Nephron progenitor cell (in vitro differentiated cells): ENCODE data around the gene S100A16.

Source experiments
- DNase-seq: peaks from one replicate; pipeline ENCODE4 v3.0.0; 2021
- H3K27ac Mint-ChIP-seq: 2 replicates; pipeline ENCODE4 v1.8.0; 2021; ENCODE audit warnings: mild to moderate bottlenecking, moderate library complexity, mixed read lengths
- H3K27me3 Mint-ChIP-seq: 2 replicates; pipeline ENCODE4 v1.8.0; 2021; ENCODE audit warnings: mild to moderate bottlenecking, low read depth, mixed read lengths; ENCODE audit not compliant: poor library complexity
- H3K36me3 Mint-ChIP-seq: 2 replicates; pipeline ENCODE4 v1.8.0; 2021; ENCODE audit warnings: low read depth, mixed read lengths
- H3K4me1 Mint-ChIP-seq: 2 replicates; pipeline ENCODE4 v1.8.0; 2021; ENCODE audit warnings: mixed read lengths
- H3K4me3 Mint-ChIP-seq: 2 replicates; pipeline ENCODE4 v1.8.0; 2021; ENCODE audit warnings: mild to moderate bottlenecking, moderate library complexity, mixed read lengths
- H3K9me3 Mint-ChIP-seq: 2 replicates; pipeline ENCODE4 v1.8.0; 2021; ENCODE audit warnings: mild to moderate bottlenecking, moderate library complexity, mixed read lengths
- CTCF ChIP-seq: fragments of 200-600 bp; sonication (generic); IDR thresholded peaks from 2 replicates; pipeline ENCODE4 v1.5.0; 2021; ENCODE audit warnings: antibody characterized with exemption

Gene S100A16

GRCh38 chr1:153649137-153649862, 36.4 kb upstream of the S100A16 start:
- DNase-seq, result no peak

GRCh38 chr1:153648000-153648643, 35.2 kb upstream of the S100A16 start:
- H3K36me3 Mint-ChIP-seq, result peaks cover 41% of the 10 kb centered on the region
- H3K27me3 Mint-ChIP-seq, result no peaks in the 10 kb centered on the region
- no peak for TF ChIP-seq CTCF
- no peaks in the 10 kb centered on the region for H3K9me3 Mint-ChIP-seq
- H3K4me1 Mint-ChIP-seq, result peaks cover 19% of the 10 kb centered on the region
- no peak for DNase-seq
- H3K27ac Mint-ChIP-seq, result peak overlapping the region; percentile 35
- no peak overlapping the region for H3K4me3 Mint-ChIP-seq

More at GRCh38 chr1:153649137-153649862, 36.4 kb upstream of the S100A16 start:
- Mint-ChIP-seq H3K36me3 (peaks cover 29% of the 10 kb centered on the region), H3K27me3 (no peaks in the 10 kb centered on the region), H3K9me3 (no peaks in the 10 kb centered on the region), H3K4me1 (peaks cover 9% of the 10 kb centered on the region), H3K27ac (peak overlapping the region; percentile 57), H3K4me3 (no peak overlapping the region)
- no peak for TF ChIP-seq CTCF

- no peak for TF ChIP-seq CTCF
- DNase-seq, result no peak
- Mint-ChIP-seq H3K4me3 (no peak overlapping the region), H3K9me3 (no peaks in the 10 kb centered on the region), H3K36me3 (peaks cover 48% of the 10 kb centered on the region), H3K27ac (peak overlapping the region; percentile 35), H3K27me3 (no peaks in the 10 kb centered on the region), H3K4me1 (peaks cover 23% of the 10 kb centered on the region)
These were observed 34.4 kb upstream of the S100A16 start for GRCh38 chr1:153647346-153647714.

GRCh38 chr1:153646672-153647345, 33.9 kb upstream of the S100A16 start:
- DNase-seq, result no peak
- Mint-ChIP-seq H3K27me3 (no peaks in the 10 kb centered on the region), H3K36me3 (peaks cover 53% of the 10 kb centered on the region), H3K4me3 (no peak overlapping the region), H3K9me3 (no peaks in the 10 kb centered on the region), H3K27ac (peak overlapping the region; percentile 35), H3K4me1 (peaks cover 23% of the 10 kb centered on the region)
- no peak for TF ChIP-seq CTCF

- no peak for TF ChIP-seq CTCF
- no peak for DNase-seq
- H3K36me3 Mint-ChIP-seq, result peaks cover 72% of the 10 kb centered on the region
- H3K9me3 Mint-ChIP-seq, result no peaks in the 10 kb centered on the region
- H3K4me1 Mint-ChIP-seq, result peaks cover 32% of the 10 kb centered on the region
- H3K27ac Mint-ChIP-seq, result peak overlapping the region; percentile 9
- H3K4me3 Mint-ChIP-seq, result no peak overlapping the region
- H3K27me3 Mint-ChIP-seq, result no peaks in the 10 kb centered on the region
These were observed 30.9 kb upstream of the S100A16 start for GRCh38 chr1:153643816-153644215.
